ENCODE data around the gene ESYT3. TPM values are rescaled to one million over a fixed set of nuclear protein-coding genes. Genes with fewer than 3 reads are reported as not detected.

The ESYT3 gene
- total and polyA plus RNA-seq, 2 of the 8 experiments (the other 6 are each of a cell fraction or from before 2014, with no cell fraction given): 4.4 to 7.3 TPM

DNA sequence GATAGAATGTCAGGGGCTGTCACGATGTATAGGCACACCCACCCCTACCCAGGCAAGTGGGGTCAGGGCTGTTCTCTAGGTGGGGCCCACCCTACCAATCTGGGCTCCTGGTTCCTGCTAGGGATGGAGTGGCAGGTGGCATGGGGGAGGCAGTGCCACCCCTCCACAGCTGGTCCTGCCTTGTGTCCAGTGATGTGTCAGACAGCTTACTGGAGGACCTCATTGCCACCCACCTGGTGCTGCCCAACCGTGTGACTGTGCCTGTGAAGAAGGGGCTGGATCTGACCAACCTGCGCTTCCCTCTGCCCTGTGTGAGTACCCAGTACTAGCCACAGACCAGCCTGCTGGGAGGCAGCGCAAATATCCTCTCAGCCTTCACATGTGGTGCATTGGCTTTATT is 27.5 kb downstream of the ESYT3 start:
- no peak overlapping the region for H3K18ac ChIP-seq (ENCODE audit: extremely low read depth, low read length)
- H3K36me3 ChIP-seq (ENCODE audit: control insufficient read depth in 2 of 4, insufficient read depth in 4 of 4, low read length in 3 of 4): no peaks in the 10 kb centered on the region; a peak in 1 of 8 replicates
- 81% methylated on average over 4 of the region's 4 CpGs; no CpG with 5 or more reads in 1 of the 2 experiments for WGBS, 2 experiments (ENCODE audit: extremely low coverage in 1 of 2, insufficient coverage in 1 of 2, insufficient read length in 1 of 2, insufficient replicate concordance in 2 of 2, low coverage in 1 of 2, low lambda C conversion rate in 2 of 2, missing lambda C conversion rate in 1 of 2)
- peaks cover 0 to 3% (median 0%) of the 10 kb centered on the region in 4 experiments; a peak in 2 of 7 replicates for H3K4me1 ChIP-seq (replicated peaks in 1 of 4; ENCODE audit: control insufficient read depth in 3 of 4, insufficient read depth in 4 of 4, low read length in 3 of 4)
- no peak for FAIRE-seq
- no peak overlapping the region for H3K4me2 ChIP-seq (ENCODE audit: insufficient read depth in 1 of 2, low read depth in 2 of 2, low read length in 2 of 2)
- CTCF ChIA-PET (ENCODE audit: partially characterized antibody): interaction anchor here (1.2 to 3.7 kb wide), 6 partner anchors 9 to 44 kb away, joined by 3 to 21 read pairs (median 6); partner anchors contain the start of gene ESYT3
- no peak overlapping the region for H3K23ac ChIP-seq (ENCODE audit: insufficient read length)
- no peak overlapping the region for H2BK15ac ChIP-seq (ENCODE audit: low read length)
- no peaks in the 10 kb centered on the region for H3K27me3 ChIP-seq (replicated peaks in 1 of 4; ENCODE audit: control insufficient read depth in 3 of 4, extremely low read depth in 1 of 4, insufficient read depth in 3 of 4, low read length in 3 of 4)
- no peaks in the 10 kb centered on the region for H3K79me2 ChIP-seq (ENCODE audit: control insufficient read depth in 1 of 2, insufficient read depth in 2 of 2, low read length in 2 of 2)
- no peak overlapping the region for H2BK120ac ChIP-seq (replicated peaks; ENCODE audit: low read depth, low read length)
- H2AK5ac ChIP-seq (ENCODE audit: low read depth, low read length): no peak overlapping the region
- no peak overlapping the region for H4K91ac ChIP-seq (replicated peaks; ENCODE audit: insufficient read length, low read length)
- H3K9ac ChIP-seq (replicated peaks in 1 of 4; ENCODE audit: extremely low read depth in 1 of 4, low read depth in 3 of 4, low read length in 3 of 4): no peak overlapping the region
- H2BK20ac ChIP-seq (ENCODE audit: low read length): no peak overlapping the region
- peak in 1 of 2 experiments; percentile 38 for DNase-seq (ENCODE audit: low read depth in 1 of 2, low spot score in 2 of 2)
- no peaks in the 10 kb centered on the region for H3K79me1 ChIP-seq (ENCODE audit: low read depth, low read length)
- H2BK5ac ChIP-seq (ENCODE audit: low read depth, low read length): 0 out of 2 replicates have a peak overlapping the region, but pooled peaks have one; percentile 16
- no peaks in the 10 kb centered on the region for H3K23me2 ChIP-seq (ENCODE audit: low read depth, low read length)
- H3K27ac ChIP-seq (ENCODE audit: low read depth, low read length): no peak overlapping the region
- no peak overlapping the region for H3K4ac ChIP-seq (replicated peaks; ENCODE audit: insufficient read length, low read depth, low read length)
- no peak overlapping the region for H2AFZ ChIP-seq (ENCODE audit: low read length)
- H3K14ac ChIP-seq (ENCODE audit: insufficient read length): no peak overlapping the region
- no peak overlapping the region for H3K4me3 ChIP-seq (ENCODE audit: extremely low read depth in 1 of 4, insufficient read depth in 2 of 4, low read depth in 3 of 4, low read length in 4 of 4)
- H4K20me1 ChIP-seq (replicated peaks in 1 of 2; ENCODE audit: control insufficient read depth in 1 of 2, insufficient read depth in 2 of 2, low read length in 2 of 2): peaks cover 0 to 6% of the 10 kb centered on the region in 2 experiments
- peak overlapping the region; percentile 19; the same call in 1 of the 2 replicates for H4K8ac ChIP-seq (ENCODE audit: extremely low read depth, insufficient read depth, low read length)
- POLR2A ChIA-PET (ENCODE audit: partially characterized antibody): no interaction called here
- H4K5ac ChIP-seq (ENCODE audit: insufficient read length, low read depth, low read length): no peak overlapping the region
- H3K56ac ChIP-seq (replicated peaks; ENCODE audit: insufficient read length, low read depth, low read length): no peak overlapping the region
- no peaks in the 10 kb centered on the region for H3K9me3 ChIP-seq (ENCODE audit: insufficient read depth in 2 of 2, low read depth in 1 of 2, low read length in 1 of 2)
- no peak overlapping the region for H2BK12ac ChIP-seq (ENCODE audit: low read depth, low read length)
- TF ChIP-seq CHD2 (IDR thresholded peaks at IDR 0.05; ENCODE audit: low read length) (no peak), SIX5 (IDR thresholded peaks at IDR 0.05; ENCODE audit: low read depth, low read length) (no peak), BACH1 (IDR thresholded peaks at IDR 0.05; ENCODE audit: low read length) (no peak), KDM4A (IDR thresholded peaks at IDR 0.05; ENCODE audit: low read depth, low read length, severe bottlenecking) (no peak), TEAD4 (IDR thresholded peaks at IDR 0.05; ENCODE audit: low read depth, low read length) (no peak), TAF1 (IDR thresholded peaks at IDR 0.05; ENCODE audit: low read depth, low read length) (no peak), POLR2AphosphoS5 (IDR thresholded peaks at IDR 0.05; ENCODE audit: low read depth, low read length) (no peak), ATF2 (IDR thresholded peaks at IDR 0.05; ENCODE audit: low read length) (no peak), SIRT6 (IDR thresholded peaks at IDR 0.05; ENCODE audit: low read length) (no peak), HDAC2 (IDR thresholded peaks at IDR 0.05; ENCODE audit: borderline replicate concordance in 1 of 2, low read depth in 2 of 2, low read length in 2 of 2) (no peak), GTF2F1 (IDR thresholded peaks at IDR 0.05; ENCODE audit: borderline replicate concordance, low read depth, low read length) (no peak)

Measured in H1 (cell line).